Gastrocnemius medialis (tissue), 4 donors: ENCODE results near the gene VASN.

Experiments
- POLR2A ChIP-seq, 2 donors: fragments of 450-650 bp; IDR thresholded peaks; one replicate each; pipeline ENCODE4 v1.6.1; 2017; ENCODE audit warnings: antibody characterized with exemption in 2 of 2, mild to moderate bottlenecking in 2 of 2, moderate library complexity in 2 of 2
- TF ChIP-seq, protein P1 (sequence below), 5 experiments: fragments of 450-650 bp in 3 of 5; fragments of 200-600 bp in 2 of 5; sonication (generic) in 2 of 5; IDR thresholded peaks in 4 of 5; conservative IDR thresholded peaks in 1 of 5; 1 replicate in 4 of 5; 2 replicates in 1 of 5; pipeline ENCODE4 v1.5.1; 2016 to 2019; ENCODE audit warnings: antibody characterized with exemption in 5 of 5, mild to moderate bottlenecking in 3 of 5, moderate library complexity in 3 of 5

DNA sequence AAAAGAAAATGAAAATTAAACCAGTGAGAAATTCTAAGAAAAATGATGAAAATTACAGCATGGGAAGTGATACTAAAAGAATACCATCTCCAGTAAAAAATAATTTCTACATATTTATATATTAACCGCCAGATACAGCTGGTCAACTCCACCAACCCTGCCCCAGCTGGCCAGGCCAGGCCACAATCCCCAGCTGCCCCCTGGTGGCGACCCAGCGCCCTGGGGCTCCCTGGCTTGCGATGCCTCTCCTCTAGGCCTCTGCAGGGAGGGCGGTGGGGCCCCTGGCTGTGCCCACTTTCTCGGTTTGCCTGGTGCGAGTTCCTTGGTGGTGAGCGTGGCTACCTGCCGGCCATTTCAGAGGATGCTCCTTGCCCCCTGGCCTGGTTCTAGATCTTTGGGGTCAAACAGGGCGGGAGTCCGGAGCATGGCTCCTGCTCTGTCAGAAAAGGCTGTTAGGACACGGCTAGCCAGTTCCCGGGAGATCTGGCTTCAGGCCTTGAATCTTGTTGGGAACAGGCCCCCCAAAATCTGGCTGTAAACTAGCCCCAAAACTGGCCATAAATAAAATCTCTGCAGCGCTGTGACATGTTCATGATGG lies 41.3 kb upstream of the VASN start:
- TF ChIP-seq, protein P1, sequence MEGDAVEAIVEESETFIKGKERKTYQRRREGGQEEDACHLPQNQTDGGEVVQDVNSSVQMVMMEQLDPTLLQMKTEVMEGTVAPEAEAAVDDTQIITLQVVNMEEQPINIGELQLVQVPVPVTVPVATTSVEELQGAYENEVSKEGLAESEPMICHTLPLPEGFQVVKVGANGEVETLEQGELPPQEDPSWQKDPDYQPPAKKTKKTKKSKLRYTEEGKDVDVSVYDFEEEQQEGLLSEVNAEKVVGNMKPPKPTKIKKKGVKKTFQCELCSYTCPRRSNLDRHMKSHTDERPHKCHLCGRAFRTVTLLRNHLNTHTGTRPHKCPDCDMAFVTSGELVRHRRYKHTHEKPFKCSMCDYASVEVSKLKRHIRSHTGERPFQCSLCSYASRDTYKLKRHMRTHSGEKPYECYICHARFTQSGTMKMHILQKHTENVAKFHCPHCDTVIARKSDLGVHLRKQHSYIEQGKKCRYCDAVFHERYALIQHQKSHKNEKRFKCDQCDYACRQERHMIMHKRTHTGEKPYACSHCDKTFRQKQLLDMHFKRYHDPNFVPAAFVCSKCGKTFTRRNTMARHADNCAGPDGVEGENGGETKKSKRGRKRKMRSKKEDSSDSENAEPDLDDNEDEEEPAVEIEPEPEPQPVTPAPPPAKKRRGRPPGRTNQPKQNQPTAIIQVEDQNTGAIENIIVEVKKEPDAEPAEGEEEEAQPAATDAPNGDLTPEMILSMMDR (IDR thresholded peaks at IDR 0.05 in 4 of 5, conservative IDR thresholded peaks at IDR 0.05 in 1 of 5): peak; percentile 95 to 99 (median 98)
- TF ChIP-seq POLR2A (IDR thresholded peaks at IDR 0.05): no peak
